KMS-11 (cell line): ENCODE data around the gene NRP1.

Experiments
- H2AFZ ChIP-seq: fragments of 200-600 bp; sonication (generic); 2 replicates; pipeline ENCODE4 v1.6.1; 2016; ENCODE audit warnings: antibody characterized with exemption, mixed run types, low read depth
- H3K27ac ChIP-seq: fragments of 200-600 bp; sonication (generic); 2 replicates; pipeline ENCODE4 v1.6.1; 2016; ENCODE audit warnings: mild to moderate bottlenecking, mixed run types
- H3K27me3 ChIP-seq: fragments of 200-600 bp; sonication (generic); 2 replicates; pipeline ENCODE4 v1.6.1; 2017; ENCODE audit warnings: mild to moderate bottlenecking, low read depth, mixed run types, moderate library complexity; ENCODE audit not compliant: insufficient read depth
- H3K36me3 ChIP-seq: fragments of 200-600 bp; sonication (generic); 2 replicates; pipeline ENCODE4 v1.6.1; 2017; ENCODE audit warnings: mild to moderate bottlenecking, mixed run types; ENCODE audit not compliant: insufficient read depth
- H3K4me1 ChIP-seq: fragments of 200-600 bp; sonication (generic); 2 replicates; pipeline ENCODE4 v1.6.1; 2016; ENCODE audit warnings: mild to moderate bottlenecking, low read depth, mixed run types; ENCODE audit not compliant: poor library complexity, severe bottlenecking
- H3K4me2 ChIP-seq: fragments of 200-600 bp; sonication (generic); 2 replicates; pipeline ENCODE4 v1.7.0; 2016; ENCODE audit warnings: mild to moderate bottlenecking, mixed run types
- H3K4me3 ChIP-seq: fragments of 200-600 bp; sonication (generic); IDR thresholded peaks from 2 replicates; pipeline ENCODE4 v1.6.1; 2017; ENCODE audit warnings: low read depth, low read length, mixed read lengths; ENCODE audit not compliant: insufficient read depth
- H3K79me2 ChIP-seq: fragments of 200-600 bp; sonication (generic); 2 replicates; pipeline ENCODE4 v1.6.1; 2016; ENCODE audit warnings: low read depth, mixed run types; ENCODE audit not compliant: insufficient read depth
- H3K9ac ChIP-seq: fragments of 200-600 bp; sonication (generic); 2 replicates; pipeline ENCODE4 v1.6.1; 2016; ENCODE audit warnings: mild to moderate bottlenecking, mixed run types
- H4K20me1 ChIP-seq: fragments of 200-600 bp; sonication (generic); 2 replicates; pipeline ENCODE4 v1.6.1; 2016; ENCODE audit warnings: mild to moderate bottlenecking, mixed run types; ENCODE audit not compliant: insufficient read depth
- CTCF ChIP-seq: fragments of 200-600 bp; sonication (generic); conservative IDR thresholded peaks from 2 replicates; pipeline ENCODE4 v1.6.1; 2017; ENCODE audit warnings: low read depth, mild to moderate bottlenecking, antibody characterized with exemption, low read length, moderate library complexity, mixed read lengths

Gene NRP1

GRCh38 chr10:33373263-33373662 lies 38.8 kb upstream of the NRP1 start:
- H3K27me3 ChIP-seq: no peaks in the 10 kb centered on the region
- H3K36me3 ChIP-seq: no peaks in the 10 kb centered on the region
- no peak overlapping the region for H3K4me2 ChIP-seq
- no peak overlapping the region for H3K4me3 ChIP-seq
- TF ChIP-seq CTCF: no peak
- H4K20me1 ChIP-seq: no peaks in the 10 kb centered on the region
- H3K9ac ChIP-seq: no peak overlapping the region
- no peaks in the 10 kb centered on the region for H3K79me2 ChIP-seq
- H2AFZ ChIP-seq: no peak overlapping the region
- H3K27ac ChIP-seq: no peak overlapping the region
- H3K4me1 ChIP-seq: no peaks in the 10 kb centered on the region

GRCh38 chr10:33371234-33371633 lies 36.8 kb upstream of the NRP1 start:
- Histone ChIP-seq H4K20me1 (no peaks in the 10 kb centered on the region), H3K79me2 (no peaks in the 10 kb centered on the region), H3K27me3 (no peaks in the 10 kb centered on the region), H3K4me1 (no peaks in the 10 kb centered on the region), H3K4me2 (no peak overlapping the region), H3K4me3 (no peak overlapping the region), H2AFZ (no peak overlapping the region), H3K27ac (no peak overlapping the region), H3K9ac (no peak overlapping the region), H3K36me3 (no peaks in the 10 kb centered on the region)
- no peak for TF ChIP-seq CTCF

- H3K79me2 ChIP-seq: no peaks in the 10 kb centered on the region
- H3K27ac ChIP-seq: no peak overlapping the region
- H3K4me1 ChIP-seq: no peaks in the 10 kb centered on the region
- no peak for TF ChIP-seq CTCF
- no peaks in the 10 kb centered on the region for H3K27me3 ChIP-seq
- H3K4me2 ChIP-seq: no peak overlapping the region
- no peak overlapping the region for H3K9ac ChIP-seq
- H2AFZ ChIP-seq: no peak overlapping the region
- H4K20me1 ChIP-seq: no peaks in the 10 kb centered on the region
- no peaks in the 10 kb centered on the region for H3K36me3 ChIP-seq
- H3K4me3 ChIP-seq: no peak overlapping the region
These were observed 36.0 kb upstream of the NRP1 start for GRCh38 chr10:33370434-33370930.

- no peaks in the 10 kb centered on the region for H3K79me2 ChIP-seq
- no peaks in the 10 kb centered on the region for H3K4me1 ChIP-seq
- no peak overlapping the region for H3K27ac ChIP-seq
- H3K4me3 ChIP-seq: no peak overlapping the region
- H2AFZ ChIP-seq: no peak overlapping the region
- no peak for TF ChIP-seq CTCF
- H3K4me2 ChIP-seq: no peak overlapping the region
- no peaks in the 10 kb centered on the region for H3K36me3 ChIP-seq
- no peaks in the 10 kb centered on the region for H4K20me1 ChIP-seq
- H3K27me3 ChIP-seq: no peaks in the 10 kb centered on the region
- H3K9ac ChIP-seq: no peak overlapping the region
These were observed 33.6 kb upstream of the NRP1 start for GRCh38 chr10:33368086-33368485.
